Astrocyte (in vitro differentiated cells and primary cell): ENCODE results near the gene PAPPA2.

Experiments used
- CTCF ChIP-seq: IDR thresholded peaks from 2 replicates; pipeline ENCODE4 v1.5.1; 2011; ENCODE audit warnings: low read depth, mild to moderate bottlenecking, inconsistent platforms, low read length, moderate library complexity; ENCODE audit not compliant: insufficient read depth
- EZH2 ChIP-seq: IDR thresholded peaks from 2 replicates; pipeline ENCODE4 v1.6.1; 2012; ENCODE audit warnings: mild to moderate bottlenecking, low read length, inconsistent platforms; ENCODE audit not compliant: insufficient read depth

DNA sequence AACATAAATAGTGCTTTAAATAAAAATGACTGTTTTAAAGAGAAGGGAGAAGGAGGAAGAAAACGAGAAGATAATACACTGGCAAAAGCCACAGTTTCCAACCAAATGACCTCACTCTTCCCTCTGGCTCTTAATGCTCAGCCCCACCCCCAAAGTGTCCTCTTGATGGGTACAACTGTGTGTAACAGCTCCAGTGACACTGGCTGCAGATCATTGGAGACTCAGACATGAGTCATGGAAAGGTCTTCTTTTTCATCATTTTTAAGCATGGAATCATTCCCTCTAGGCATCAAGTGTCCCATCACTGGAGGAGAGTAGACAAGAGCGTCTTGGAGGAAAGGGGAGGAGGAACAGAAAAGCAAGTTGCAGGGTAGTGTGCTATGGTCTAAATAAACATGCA lies 333.0 kb downstream of the PAPPA2 start:
- no peak for TF ChIP-seq CTCF
- TF ChIP-seq EZH2, result no peak
